ENCODE results near the gene HS3ST1.

HS3ST1 gene

GRCh38 chr4:11468901-11469300, 40.2 kb upstream of the HS3ST1 start:
- H4K20me1 ChIP-seq (ENCODE audit: insufficient read depth), result no peaks in the 10 kb centered on the region
- no peaks in the 10 kb centered on the region for H3K36me3 ChIP-seq (ENCODE audit: insufficient read depth)
- H3K4me1 ChIP-seq (ENCODE audit: low read depth, poor library complexity, severe bottlenecking), result no peaks in the 10 kb centered on the region
- H3K9ac ChIP-seq, result no peak overlapping the region
- H3K4me2 ChIP-seq, result no peak overlapping the region
- no peaks in the 10 kb centered on the region for H3K27me3 ChIP-seq (ENCODE audit: insufficient read depth, low read depth)
- no peak overlapping the region for H3K27ac ChIP-seq
- no peaks in the 10 kb centered on the region for H3K79me2 ChIP-seq (ENCODE audit: insufficient read depth, low read depth)
- H3K4me3 ChIP-seq (IDR thresholded peaks at IDR 0.05; ENCODE audit: insufficient read depth, low read depth, low read length), result no peak overlapping the region
- no peak overlapping the region for H2AFZ ChIP-seq (ENCODE audit: low read depth)
- no peak for TF ChIP-seq CTCF (conservative IDR thresholded peaks at IDR 0.05; ENCODE audit: low read depth, low read length)

- Histone ChIP-seq H2AFZ (ENCODE audit: low read depth) (no peak overlapping the region), H3K36me3 (ENCODE audit: insufficient read depth) (no peaks in the 10 kb centered on the region), H4K20me1 (ENCODE audit: insufficient read depth) (no peaks in the 10 kb centered on the region), H3K79me2 (ENCODE audit: insufficient read depth, low read depth) (no peaks in the 10 kb centered on the region), H3K4me1 (ENCODE audit: low read depth, poor library complexity, severe bottlenecking) (no peaks in the 10 kb centered on the region), H3K4me2 (no peak overlapping the region), H3K27ac (no peak overlapping the region), H3K27me3 (ENCODE audit: insufficient read depth, low read depth) (no peaks in the 10 kb centered on the region), H3K4me3 (IDR thresholded peaks at IDR 0.05; ENCODE audit: insufficient read depth, low read depth, low read length) (no peak overlapping the region), H3K9ac (no peak overlapping the region)
- no peak for TF ChIP-seq CTCF (conservative IDR thresholded peaks at IDR 0.05; ENCODE audit: low read depth, low read length)
These were observed 39.2 kb upstream of the HS3ST1 start for GRCh38 chr4:11467931-11468330.

- Histone ChIP-seq H3K9ac (no peak overlapping the region), H3K4me3 (IDR thresholded peaks at IDR 0.05; ENCODE audit: insufficient read depth, low read depth, low read length) (no peak overlapping the region), H3K27me3 (ENCODE audit: insufficient read depth, low read depth) (no peaks in the 10 kb centered on the region), H4K20me1 (ENCODE audit: insufficient read depth) (no peaks in the 10 kb centered on the region), H2AFZ (ENCODE audit: low read depth) (no peak overlapping the region), H3K4me1 (ENCODE audit: low read depth, poor library complexity, severe bottlenecking) (no peaks in the 10 kb centered on the region), H3K36me3 (ENCODE audit: insufficient read depth) (no peaks in the 10 kb centered on the region), H3K27ac (no peak overlapping the region), H3K4me2 (no peak overlapping the region), H3K79me2 (ENCODE audit: insufficient read depth, low read depth) (no peaks in the 10 kb centered on the region)
- TF ChIP-seq CTCF (conservative IDR thresholded peaks at IDR 0.05; ENCODE audit: low read depth, low read length), result no peak
These were observed 35.0 kb upstream of the HS3ST1 start for GRCh38 chr4:11463707-11464106.

GRCh38 chr4:11456401-11456800, 27.7 kb upstream of the HS3ST1 start:
- Histone ChIP-seq H3K9ac (no peak overlapping the region), H4K20me1 (ENCODE audit: insufficient read depth) (no peaks in the 10 kb centered on the region), H3K27ac (no peak overlapping the region), H2AFZ (ENCODE audit: low read depth) (no peak overlapping the region), H3K27me3 (ENCODE audit: insufficient read depth, low read depth) (no peaks in the 10 kb centered on the region), H3K79me2 (ENCODE audit: insufficient read depth, low read depth) (no peaks in the 10 kb centered on the region), H3K4me3 (IDR thresholded peaks at IDR 0.05; ENCODE audit: insufficient read depth, low read depth, low read length) (no peak overlapping the region), H3K4me1 (ENCODE audit: low read depth, poor library complexity, severe bottlenecking) (no peaks in the 10 kb centered on the region), H3K36me3 (ENCODE audit: insufficient read depth) (no peaks in the 10 kb centered on the region), H3K4me2 (no peak overlapping the region)
- no peak for TF ChIP-seq CTCF (conservative IDR thresholded peaks at IDR 0.05; ENCODE audit: low read depth, low read length)
